Measurements from ENCODE around the gene ZNF426.

ZNF426 gene

GRCh38 chr19:9494096-9494495 lies 44.3 kb downstream of the ZNF426 start:
- no peak for DNase-seq

DNA sequence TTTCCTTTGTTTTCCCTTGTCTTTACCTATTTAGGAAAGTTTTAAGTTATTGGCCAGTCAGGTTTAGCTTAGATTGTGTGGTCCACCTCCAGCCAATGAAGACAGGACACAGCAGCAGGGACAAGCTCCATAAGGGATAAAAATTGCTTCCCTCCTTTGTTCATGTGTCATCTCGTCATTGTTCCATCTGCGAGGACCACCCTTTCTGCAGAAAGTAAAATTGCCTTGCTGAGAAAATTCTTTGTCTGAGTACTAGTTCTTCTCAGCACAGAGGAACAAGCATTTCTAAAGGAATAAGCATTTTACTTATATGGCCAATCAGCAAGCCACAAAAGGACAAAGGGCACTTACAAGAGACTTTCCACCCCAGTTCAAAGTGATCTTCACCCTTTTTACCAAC lies 51.4 kb downstream of the ZNF426 start:
- DNase-seq = no peak

DNA sequence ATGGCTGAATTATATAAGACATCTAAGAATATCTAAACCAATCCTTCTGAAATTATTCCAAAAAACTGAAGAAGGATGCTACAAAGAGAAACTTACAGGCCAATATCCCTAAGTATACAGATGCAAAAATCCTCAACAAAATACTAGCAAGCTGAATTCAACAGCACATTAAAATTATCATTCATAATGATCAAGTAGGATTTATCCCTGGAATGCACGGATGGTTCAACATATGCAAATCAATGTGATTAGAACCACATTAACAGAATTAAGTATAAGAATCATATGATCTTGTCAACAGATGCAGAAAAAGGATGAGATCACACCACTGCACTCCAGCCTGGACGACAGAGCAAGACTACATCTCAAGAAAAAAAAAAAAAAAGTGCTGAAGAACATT lies 53.3 kb downstream of the ZNF426 start:
- no peak for DNase-seq

GRCh38 chr19:9474975-9475374 lies 63.5 kb downstream of the ZNF426 start:
- no peak for DNase-seq
